OCI-LY7 (cell line): ENCODE measurements around the gene BTBD17. TPM values are rescaled to one million over a fixed set of nuclear protein-coding genes. Genes with fewer than 3 reads are reported as not detected.

ENCODE experiments used
- BruUV-seq: library from RNA; stranded (reverse); fragments of 400-500 nt; replicated peaks from 2 replicates; lab custom pipeline; 2021; lab: Mats Ljungman, UMichigan
- CTCF ChIA-PET: fragments of 300-600 bp; sonication (Branson Sonifier 250); formaldehyde crosslinking; loops from one replicate; lab custom pipeline; 2022; ENCODE audit warnings: antibody characterized with exemption; ENCODE audit not compliant: unreplicated experiment; lab: Charles Lee
- POLR2A ChIA-PET: fragments of 300-600 bp; sonication (Branson Sonifier 250); formaldehyde crosslinking; loops from one replicate; lab custom pipeline; 2022; ENCODE audit warnings: antibody characterized with exemption; lab: Charles Lee
- DNase-seq: peaks from one replicate; pipeline ENCODE4 v3.0.0-alpha.2; 2015; ENCODE audit warnings: low spot score
- H2AFZ ChIP-seq: fragments of 200-600 bp; sonication (generic), shearing (Covaris generic); 2 replicates; pipeline ENCODE4 v1.6.1; 2014; ENCODE audit warnings: mild to moderate bottlenecking, antibody characterized with exemption, low read length, moderate library complexity
- H3K27ac ChIP-seq: fragments of 200-600 bp; sonication (generic); 2 replicates; pipeline ENCODE4 v1.5.1; 2014; ENCODE audit warnings: mixed run types, low read depth, mild to moderate bottlenecking, moderate library complexity, low read length, inconsistent platforms; ENCODE audit not compliant: poor library complexity, severe bottlenecking
- H3K36me3 ChIP-seq: fragments of 200-600 bp; sonication (generic); 2 replicates; pipeline ENCODE4 v1.6.1; 2014; ENCODE audit warnings: mild to moderate bottlenecking, antibody characterized with exemption, low read length, moderate library complexity, mixed read lengths; ENCODE audit not compliant: insufficient read depth
- H3K4me1 ChIP-seq: fragments of 200-600 bp; sonication (generic); 2 replicates; pipeline ENCODE4 v1.5.1; 2014; ENCODE audit warnings: mild to moderate bottlenecking, low read length; ENCODE audit not compliant: insufficient read depth, poor library complexity, severe bottlenecking
- H3K4me2 ChIP-seq: fragments of 200-600 bp; sonication (generic); 2 replicates; pipeline ENCODE4 v1.6.1; 2014; ENCODE audit warnings: mild to moderate bottlenecking, low read length
- H3K4me3 ChIP-seq: fragments of 200-600 bp; sonication (generic); 2 replicates; pipeline ENCODE4 v1.5.1; 2014; ENCODE audit warnings: mild to moderate bottlenecking, low read depth, low read length; ENCODE audit not compliant: poor library complexity, severe bottlenecking
- H3K79me2 ChIP-seq: fragments of 200-600 bp; sonication (generic); 2 replicates; pipeline ENCODE4 v1.6.1; 2016; ENCODE audit warnings: low read depth, mild to moderate bottlenecking, low read length, moderate library complexity, mixed read lengths; ENCODE audit not compliant: insufficient read depth
- H3K9me2 ChIP-seq: fragments of 200-600 bp; sonication (generic); 2 replicates; pipeline ENCODE4 v1.6.1; 2016; ENCODE audit warnings: mild to moderate bottlenecking, low read length, mixed read lengths; ENCODE audit not compliant: insufficient read depth
- H3K9me3 ChIP-seq: fragments of 200-600 bp; sonication (generic); 2 replicates; pipeline ENCODE4 v1.6.1; 2014; ENCODE audit warnings: mild to moderate bottlenecking, mixed run types, low read length, mixed read lengths
- H4K20me1 ChIP-seq: fragments of 200-600 bp; sonication (generic); 2 replicates; pipeline ENCODE4 v1.6.1; 2014; ENCODE audit warnings: mild to moderate bottlenecking, antibody characterized with exemption, low read length, moderate library complexity, mixed read lengths; ENCODE audit not compliant: insufficient read depth
- EZH2phosphoT487 ChIP-seq: fragments of 200-600 bp; sonication (generic); IDR thresholded peaks from 2 replicates; pipeline ENCODE4 v1.6.1; 2018; ENCODE audit warnings: low read depth, borderline replicate concordance, mild to moderate bottlenecking, mixed run types, antibody characterized with exemption, low read length, moderate library complexity, mixed read lengths
- intact Hi-C: fragments of 100-400 bp; cut with micrococcal nuclease; formaldehyde crosslinking; loops from one replicate; pipeline ENCODE4 v1.10.0; 2022; ENCODE audit not compliant: unreplicated experiment
- total RNA-seq, 2 experiments: library from RNA; depleted of rRNA in 1 of 2; stranded (reverse); fragments of >200 nt in 1 of 2; shearing (Covaris generic) in 1 of 2; gene quantifications; 2 replicates each; pipeline ENCODE4 v1.2.3, GENCODE V29; 2014 to 2022
- TF ChIP-seq, protein P1 (sequence below): fragments of 200-600 bp; sonication (generic); conservative IDR thresholded peaks from 2 replicates; pipeline ENCODE4 v1.5.1; 2014; ENCODE audit warnings: mild to moderate bottlenecking, antibody characterized with exemption, low read length, moderate library complexity, mixed read lengths

BTBD17 gene
- total RNA-seq, 2 experiments from 2014 or later: not detected

DNA sequence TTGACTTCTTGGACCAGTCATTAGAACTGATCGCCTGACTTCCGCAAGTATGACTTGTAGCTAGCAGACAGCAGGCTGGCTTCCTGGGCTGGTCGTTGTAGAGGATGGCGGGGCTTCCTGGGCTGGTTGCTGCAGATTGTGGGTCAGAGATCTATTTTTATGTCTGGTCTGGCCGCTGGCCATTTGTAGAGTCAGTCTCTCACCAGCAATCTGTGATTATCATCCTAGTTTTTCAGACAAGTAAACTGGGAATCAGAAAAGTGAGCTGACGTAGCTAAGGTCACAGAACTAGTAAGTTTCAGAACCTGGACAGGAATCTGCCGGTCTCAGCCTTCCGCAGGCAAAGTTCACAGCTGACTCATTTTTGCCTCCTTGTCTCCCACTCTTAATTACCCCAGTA is 24.7 kb upstream of the BTBD17 start:
- no peak for TF ChIP-seq EZH2phosphoT487
- TF ChIP-seq, protein P1, sequence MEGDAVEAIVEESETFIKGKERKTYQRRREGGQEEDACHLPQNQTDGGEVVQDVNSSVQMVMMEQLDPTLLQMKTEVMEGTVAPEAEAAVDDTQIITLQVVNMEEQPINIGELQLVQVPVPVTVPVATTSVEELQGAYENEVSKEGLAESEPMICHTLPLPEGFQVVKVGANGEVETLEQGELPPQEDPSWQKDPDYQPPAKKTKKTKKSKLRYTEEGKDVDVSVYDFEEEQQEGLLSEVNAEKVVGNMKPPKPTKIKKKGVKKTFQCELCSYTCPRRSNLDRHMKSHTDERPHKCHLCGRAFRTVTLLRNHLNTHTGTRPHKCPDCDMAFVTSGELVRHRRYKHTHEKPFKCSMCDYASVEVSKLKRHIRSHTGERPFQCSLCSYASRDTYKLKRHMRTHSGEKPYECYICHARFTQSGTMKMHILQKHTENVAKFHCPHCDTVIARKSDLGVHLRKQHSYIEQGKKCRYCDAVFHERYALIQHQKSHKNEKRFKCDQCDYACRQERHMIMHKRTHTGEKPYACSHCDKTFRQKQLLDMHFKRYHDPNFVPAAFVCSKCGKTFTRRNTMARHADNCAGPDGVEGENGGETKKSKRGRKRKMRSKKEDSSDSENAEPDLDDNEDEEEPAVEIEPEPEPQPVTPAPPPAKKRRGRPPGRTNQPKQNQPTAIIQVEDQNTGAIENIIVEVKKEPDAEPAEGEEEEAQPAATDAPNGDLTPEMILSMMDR: no peak
- Histone ChIP-seq H3K27ac (no peak overlapping the region), H3K4me1 (no peaks in the 10 kb centered on the region), H3K36me3 (no peaks in the 10 kb centered on the region), H3K4me2 (no peak overlapping the region), H3K4me3 (no peak overlapping the region), H4K20me1 (no peaks in the 10 kb centered on the region), H3K79me2 (no peaks in the 10 kb centered on the region), H3K9me2 (no peaks in the 10 kb centered on the region), H2AFZ (no peak overlapping the region), H3K9me3 (no peaks in the 10 kb centered on the region)
- POLR2A ChIA-PET: no interaction called here
- CTCF ChIA-PET: no interaction called here
- intact Hi-C loops: no loop called here
- DNase-seq: no peak
- BruUV-seq: no TSS peak

DNA sequence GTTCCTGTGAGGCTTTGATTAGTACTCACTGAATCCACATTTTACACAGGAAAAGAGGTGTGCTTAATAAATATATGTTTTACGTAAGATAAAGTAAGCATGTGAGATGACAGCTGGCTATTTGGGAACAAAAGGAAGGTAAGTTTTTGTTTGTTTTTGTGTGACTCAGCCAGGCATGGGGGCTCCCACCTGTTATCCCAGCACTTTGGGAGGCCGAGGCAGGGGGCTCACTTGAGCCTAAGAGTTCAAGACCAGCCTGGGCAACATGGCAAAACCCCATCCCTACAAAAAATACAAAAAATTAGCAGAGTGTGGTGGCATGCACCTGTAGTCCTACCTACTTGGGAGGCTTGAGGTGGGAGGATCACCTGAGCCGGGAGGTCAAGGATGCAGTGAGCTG is 23.5 kb upstream of the BTBD17 start:
- CTCF ChIA-PET: no interaction called here
- POLR2A ChIA-PET: interaction anchor here (0.6 kb wide), 1 partner anchor 605 kb away, joined by 4 read pairs; no protein-coding TSS in a partner anchor
- Histone ChIP-seq H4K20me1 (no peaks in the 10 kb centered on the region), H3K4me1 (no peaks in the 10 kb centered on the region), H3K4me3 (no peak overlapping the region), H3K4me2 (no peak overlapping the region), H2AFZ (no peak overlapping the region), H3K9me3 (no peaks in the 10 kb centered on the region), H3K79me2 (no peaks in the 10 kb centered on the region), H3K9me2 (no peaks in the 10 kb centered on the region), H3K36me3 (no peaks in the 10 kb centered on the region), H3K27ac (no peak overlapping the region)
- intact Hi-C loops: no loop called here
- BruUV-seq: no TSS peak
- no peak for DNase-seq
- TF ChIP-seq EZH2phosphoT487: no peak
- TF ChIP-seq, protein P1: no peak

DNA sequence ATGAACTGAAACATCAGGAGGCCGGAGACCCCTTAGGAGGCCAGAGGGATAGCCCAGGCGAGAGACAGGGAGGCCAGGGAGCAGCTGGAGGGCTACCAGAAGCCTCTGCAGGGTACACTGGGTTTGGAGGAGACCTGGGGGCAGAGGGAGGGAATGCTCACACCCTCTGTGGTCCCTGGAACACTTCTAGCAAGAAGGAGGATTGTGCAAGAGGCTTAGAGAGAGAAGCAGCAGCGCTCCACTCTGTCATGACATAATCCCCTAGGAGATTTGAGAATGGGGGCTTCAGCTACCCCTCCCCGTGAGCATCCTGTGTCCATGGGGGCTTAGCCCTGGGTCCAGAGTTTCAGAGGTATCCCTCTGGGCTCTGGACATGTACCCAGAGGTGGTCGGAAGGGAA is 21.5 kb upstream of the BTBD17 start:
- Histone ChIP-seq H3K4me1 (peaks cover 7% of the 10 kb centered on the region), H2AFZ (no peak overlapping the region), H3K79me2 (no peaks in the 10 kb centered on the region), H3K36me3 (no peaks in the 10 kb centered on the region), H3K9me2 (no peaks in the 10 kb centered on the region), H3K27ac (no peak overlapping the region), H4K20me1 (no peaks in the 10 kb centered on the region), H3K9me3 (no peaks in the 10 kb centered on the region), H3K4me2 (no peak overlapping the region), H3K4me3 (no peak overlapping the region)
- intact Hi-C loops: no loop called here
- ChIA-PET POLR2A (no interaction called here), CTCF (interaction anchor here (0.6 kb wide), 1 partner anchor 9 kb away, joined by 3 read pairs; no protein-coding TSS in a partner anchor)
- no peak for DNase-seq
- no TSS peak for BruUV-seq
- no peak for TF ChIP-seq EZH2phosphoT487
- TF ChIP-seq, protein P1: no peak
